A673 (cell line): ENCODE measurements around the gene PRKCH.

Experiments
- EZH2 ChIP-seq: fragments of 200-600 bp; sonication (generic); IDR thresholded peaks from 2 replicates; pipeline ENCODE4 v1.6.1; 2017; ENCODE audit warnings: borderline replicate concordance, low read depth, mild to moderate bottlenecking, mixed read lengths, antibody characterized with exemption, low read length; ENCODE audit not compliant: poor library complexity, severe bottlenecking
- TF ChIP-seq, protein P1 (sequence below): fragments of 300-800, 200-600 bp; sonication (generic); conservative IDR thresholded peaks from 2 replicates; pipeline ENCODE4 v1.5.1; 2017; ENCODE audit warnings: low read depth, mild to moderate bottlenecking, antibody characterized with exemption, low read length, moderate library complexity, mixed read lengths

DNA sequence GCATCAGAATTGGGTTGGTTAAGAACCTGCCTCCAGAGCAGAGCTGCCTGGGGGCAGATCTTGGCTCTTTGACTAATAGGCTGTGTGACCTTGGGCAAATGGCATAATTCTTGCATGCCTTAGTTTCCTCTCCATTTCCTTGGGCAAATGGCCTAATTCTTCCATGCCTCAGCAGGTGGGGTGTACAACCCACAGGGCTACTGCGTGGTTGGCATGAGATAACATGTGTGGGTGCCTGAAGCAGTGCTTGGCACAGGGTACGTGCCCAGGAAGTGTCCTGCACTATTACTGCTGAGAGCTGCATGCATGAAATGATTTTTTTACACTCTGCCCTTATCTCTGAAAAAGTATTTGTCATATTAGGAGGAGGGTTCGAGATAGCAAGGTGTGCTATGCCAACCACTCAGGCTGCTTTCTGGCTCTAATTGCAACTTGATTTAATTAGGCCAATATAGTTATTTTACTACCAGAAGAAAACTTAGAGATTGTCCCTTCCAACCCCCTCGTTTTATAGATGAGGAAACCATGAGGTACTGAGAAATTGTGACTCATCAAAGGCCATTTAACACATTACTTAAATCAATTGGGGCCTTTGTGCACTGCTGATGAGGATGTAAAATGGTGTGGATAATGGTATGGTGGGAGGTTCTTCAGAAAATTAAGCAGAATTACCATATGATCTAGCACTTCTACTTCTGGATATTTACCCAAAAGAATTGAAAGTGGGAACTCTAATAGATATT is 212.3 kb downstream of the PRKCH start:
- TF ChIP-seq, protein P1, sequence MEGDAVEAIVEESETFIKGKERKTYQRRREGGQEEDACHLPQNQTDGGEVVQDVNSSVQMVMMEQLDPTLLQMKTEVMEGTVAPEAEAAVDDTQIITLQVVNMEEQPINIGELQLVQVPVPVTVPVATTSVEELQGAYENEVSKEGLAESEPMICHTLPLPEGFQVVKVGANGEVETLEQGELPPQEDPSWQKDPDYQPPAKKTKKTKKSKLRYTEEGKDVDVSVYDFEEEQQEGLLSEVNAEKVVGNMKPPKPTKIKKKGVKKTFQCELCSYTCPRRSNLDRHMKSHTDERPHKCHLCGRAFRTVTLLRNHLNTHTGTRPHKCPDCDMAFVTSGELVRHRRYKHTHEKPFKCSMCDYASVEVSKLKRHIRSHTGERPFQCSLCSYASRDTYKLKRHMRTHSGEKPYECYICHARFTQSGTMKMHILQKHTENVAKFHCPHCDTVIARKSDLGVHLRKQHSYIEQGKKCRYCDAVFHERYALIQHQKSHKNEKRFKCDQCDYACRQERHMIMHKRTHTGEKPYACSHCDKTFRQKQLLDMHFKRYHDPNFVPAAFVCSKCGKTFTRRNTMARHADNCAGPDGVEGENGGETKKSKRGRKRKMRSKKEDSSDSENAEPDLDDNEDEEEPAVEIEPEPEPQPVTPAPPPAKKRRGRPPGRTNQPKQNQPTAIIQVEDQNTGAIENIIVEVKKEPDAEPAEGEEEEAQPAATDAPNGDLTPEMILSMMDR, result no peak
- TF ChIP-seq EZH2, result no peak
